Measurements from ENCODE around the gene SEMA3F. TPM values are rescaled to one million over a fixed set of nuclear protein-coding genes. Genes with fewer than 3 reads are reported as not detected.

SEMA3F gene
- total RNA-seq, 4 donors from 2014 or later = 13.2 to 44.2 (median 38.2) TPM

DNA sequence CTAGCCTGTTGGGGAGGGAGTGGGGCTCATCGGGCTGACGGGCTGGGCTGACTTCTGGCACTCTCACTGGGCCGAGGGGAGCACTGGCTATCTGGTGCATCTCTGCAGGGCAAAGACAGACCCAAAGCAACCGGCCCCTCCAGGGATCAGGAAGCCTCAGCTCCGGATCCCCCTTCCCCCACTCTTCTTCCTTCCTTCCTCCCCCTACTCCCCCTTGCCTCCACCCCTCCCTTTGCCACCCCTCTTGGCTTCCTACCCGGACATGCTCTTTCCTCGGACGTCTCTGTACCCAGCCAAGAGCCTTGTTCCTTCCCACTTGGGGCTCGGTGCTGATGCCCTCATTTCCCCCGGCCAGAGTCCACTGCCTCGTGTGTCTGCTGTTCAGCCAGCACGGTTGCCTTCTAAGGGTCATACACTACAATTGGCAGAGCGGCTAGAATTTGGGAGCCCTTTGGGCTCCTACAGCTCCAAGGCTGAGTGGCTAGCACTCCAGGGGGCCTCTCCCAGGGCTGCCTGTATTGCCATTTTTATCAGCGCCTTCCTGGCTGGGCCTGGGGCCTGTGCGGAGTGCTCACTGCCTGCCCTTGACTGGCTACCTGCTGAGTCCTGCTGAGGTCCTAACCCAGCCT is 10.9 kb downstream of the SEMA3F start:
- intact Hi-C loops (cut with DNase I) = no loop called here
- no peaks in the 10 kb centered on the region for H3K27me3 ChIP-seq
- no peak for TF ChIP-seq CTCF (IDR thresholded peaks at IDR 0.05)
- TF ChIP-seq POLR2A (IDR thresholded peaks at IDR 0.05) = no peak
- no peaks in the 10 kb centered on the region for H3K9me3 ChIP-seq
- peak; percentile 70 to 73 for DNase-seq
- peak overlapping the region; percentile 90 to 93 (median 92) for H3K27ac ChIP-seq
- H3K36me3 ChIP-seq = no peaks in the 10 kb centered on the region
- H3K4me1 ChIP-seq = peaks cover 84 to 95% of the 10 kb centered on the region in 2 donors
- 10% methylated on average over 13 to 15 of the region's 15 CpGs for WGBS, 2 donors
- no peak overlapping the region for H3K4me3 ChIP-seq (replicated peaks in 1 of 3)

DNA sequence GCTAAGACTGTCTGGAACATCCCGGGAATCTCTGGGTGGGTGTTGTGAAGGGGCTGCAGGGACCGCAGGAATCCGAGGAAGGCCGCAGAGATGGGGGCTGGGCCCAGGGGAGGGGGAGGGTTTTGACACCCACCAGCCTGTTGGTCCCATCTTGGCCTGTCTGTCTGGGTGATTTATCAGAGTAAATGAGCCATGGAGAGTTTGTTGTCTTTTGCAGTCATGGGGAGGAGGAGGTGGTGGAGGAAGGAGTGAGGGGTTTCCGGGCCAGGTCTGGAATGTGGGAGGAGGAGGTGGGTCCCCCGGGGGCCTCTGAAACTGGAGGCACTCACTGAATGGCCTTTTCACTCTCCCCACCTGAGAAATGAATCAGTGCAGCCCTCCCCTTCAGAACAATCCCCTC is 11.5 kb downstream of the SEMA3F start:
- WGBS, 2 donors = 16 to 28% methylated on average over 6 of the region's 6 CpGs
- no peak overlapping the region for H3K4me3 ChIP-seq (replicated peaks in 1 of 3)
- H3K36me3 ChIP-seq = no peaks in the 10 kb centered on the region
- TF ChIP-seq CTCF (IDR thresholded peaks at IDR 0.05) = no peak
- H3K9me3 ChIP-seq = no peaks in the 10 kb centered on the region
- no peaks in the 10 kb centered on the region for H3K27me3 ChIP-seq
- H3K27ac ChIP-seq = peak overlapping the region; percentile 90 to 93 (median 92)
- peaks cover 78 to 95% of the 10 kb centered on the region in 2 donors for H3K4me1 ChIP-seq
- intact Hi-C loops (cut with DNase I) = no loop called here
- DNase-seq = no peak

DNA sequence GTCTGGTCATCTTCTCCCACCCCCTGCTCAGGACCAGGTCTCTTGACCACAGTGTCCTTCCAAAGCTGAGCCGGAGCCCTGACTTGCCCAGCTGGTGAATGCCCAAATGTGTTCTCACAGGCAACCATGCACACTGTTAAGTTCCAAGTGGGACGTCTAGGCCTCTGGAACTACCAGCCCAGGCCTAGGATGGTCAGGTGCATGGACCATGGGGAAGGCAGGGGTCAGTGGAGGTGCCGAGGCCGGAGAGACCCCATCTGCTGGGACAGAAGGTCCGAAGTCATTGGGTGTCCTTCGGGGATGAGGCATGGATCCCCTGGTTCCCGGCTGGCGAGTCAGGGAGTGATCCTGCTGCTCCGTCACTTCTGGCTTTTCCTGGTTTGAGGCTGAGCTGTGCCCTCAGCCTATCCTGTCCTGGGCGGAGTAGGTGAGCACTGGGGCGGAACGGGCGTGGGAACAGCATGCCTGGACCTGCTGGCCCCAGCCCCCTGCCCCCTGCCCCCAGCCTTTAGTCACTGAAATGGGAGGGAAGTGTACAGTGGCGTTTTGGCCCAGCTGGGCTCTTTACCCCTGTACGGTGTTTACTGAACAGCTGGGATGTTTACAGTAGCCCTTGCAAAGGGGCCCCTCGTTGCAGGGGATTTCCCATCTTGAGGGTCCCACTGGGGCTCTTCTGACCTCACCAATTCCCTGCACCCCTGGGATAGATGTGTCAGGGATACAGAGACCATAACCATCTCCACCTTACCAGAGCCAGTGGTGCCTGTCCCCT is 12.1 kb downstream of the SEMA3F start:
- H3K4me1 ChIP-seq = peaks cover 71 to 95% of the 10 kb centered on the region in 2 donors
- no peaks in the 10 kb centered on the region for H3K36me3 ChIP-seq
- intact Hi-C loops (cut with DNase I) = no loop called here
- H3K27ac ChIP-seq = peak overlapping the region; percentile 90 to 93 (median 92)
- no peaks in the 10 kb centered on the region for H3K9me3 ChIP-seq
- TF ChIP-seq POLR2A (IDR thresholded peaks at IDR 0.05) = no peak
- no peak for TF ChIP-seq CTCF (IDR thresholded peaks at IDR 0.05)
- H3K4me3 ChIP-seq (replicated peaks in 1 of 3) = no peak overlapping the region
- DNase-seq = peak; percentile 65 to 76
- WGBS, 2 donors = 30 to 46% methylated on average over 8 to 11 of the region's 16 CpGs
- no peaks in the 10 kb centered on the region for H3K27me3 ChIP-seq

- H3K36me3 ChIP-seq = no peaks in the 10 kb centered on the region
- no peak overlapping the region for H3K4me3 ChIP-seq (replicated peaks in 1 of 3)
- intact Hi-C loops (cut with DNase I) = no loop called here
- no peaks in the 10 kb centered on the region for H3K9me3 ChIP-seq
- WGBS, 2 donors = 76 to 79% methylated on average over 6 to 7 of the region's 7 CpGs
- H3K27ac ChIP-seq = peak overlapping the region; percentile 90 to 93 (median 92)
- H3K27me3 ChIP-seq = no peaks in the 10 kb centered on the region
- H3K4me1 ChIP-seq = peaks cover 66 to 95% of the 10 kb centered on the region in 2 donors
- no peak for DNase-seq
- TF ChIP-seq CTCF (IDR thresholded peaks at IDR 0.05) (no peak), POLR2A (IDR thresholded peaks at IDR 0.05) (no peak)
Observed at GRCh38 chr3:50167841-50168209, 12.7 kb downstream of the SEMA3F start.

DNA sequence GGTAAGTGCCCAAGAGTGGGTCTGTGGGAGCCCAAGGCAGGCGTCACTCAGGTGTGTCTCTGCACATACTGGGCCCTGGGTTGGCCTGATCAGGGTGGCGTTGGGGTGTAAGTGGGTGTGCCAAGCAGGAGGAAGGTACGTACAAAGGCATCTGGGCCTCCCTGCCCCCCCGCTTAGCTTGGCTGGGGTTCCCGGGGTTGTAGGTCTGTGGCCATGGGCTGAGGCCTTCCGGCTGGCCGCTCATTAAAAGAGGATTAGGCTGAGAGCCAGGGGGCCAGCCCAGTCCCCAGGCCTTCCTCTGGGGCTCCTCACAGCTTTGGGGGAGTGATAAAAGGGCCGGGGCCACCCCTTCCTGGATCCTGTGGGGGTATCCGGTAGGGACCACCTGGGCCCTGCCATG is 13.3 kb downstream of the SEMA3F start:
- Histone ChIP-seq H3K27ac (peak overlapping the region; percentile 90 to 93 (median 92)), H3K36me3 (no peaks in the 10 kb centered on the region), H3K9me3 (no peaks in the 10 kb centered on the region), H3K27me3 (no peaks in the 10 kb centered on the region), H3K4me3 (replicated peaks in 1 of 3) (no peak overlapping the region), H3K4me1 (peaks cover 60 to 90% of the 10 kb centered on the region in 2 donors)
- TF ChIP-seq CTCF (IDR thresholded peaks at IDR 0.05) (no peak), POLR2A (IDR thresholded peaks at IDR 0.05) (no peak)
- peak; percentile 66 to 73 for DNase-seq
- WGBS, 2 donors = 33 to 38% methylated on average over 4 to 5 of the region's 9 CpGs
- intact Hi-C loops (cut with DNase I) = no loop called here

Data from thyroid gland (tissue), 4 donors.